Testis (tissue), 2 donors: ENCODE data around the gene OPRM1.

ENCODE experiments used
- POLR2A ChIP-seq: fragments of 450-650 bp; IDR thresholded peaks from one replicate; pipeline ENCODE4 v1.6.1; 2017; ENCODE audit warnings: antibody characterized with exemption, mild to moderate bottlenecking, moderate library complexity
- TF ChIP-seq, protein P1 (sequence below), 3 experiments: fragments of 450-650 bp in 2 of 3; fragments of 200-600 bp in 1 of 3; sonication (generic) in 1 of 3; IDR thresholded peaks; one replicate each; pipeline ENCODE4 v1.5.1; 2016 to 2019; ENCODE audit warnings: antibody characterized with exemption in 3 of 3, mild to moderate bottlenecking in 2 of 3, moderate library complexity in 1 of 3

DNA sequence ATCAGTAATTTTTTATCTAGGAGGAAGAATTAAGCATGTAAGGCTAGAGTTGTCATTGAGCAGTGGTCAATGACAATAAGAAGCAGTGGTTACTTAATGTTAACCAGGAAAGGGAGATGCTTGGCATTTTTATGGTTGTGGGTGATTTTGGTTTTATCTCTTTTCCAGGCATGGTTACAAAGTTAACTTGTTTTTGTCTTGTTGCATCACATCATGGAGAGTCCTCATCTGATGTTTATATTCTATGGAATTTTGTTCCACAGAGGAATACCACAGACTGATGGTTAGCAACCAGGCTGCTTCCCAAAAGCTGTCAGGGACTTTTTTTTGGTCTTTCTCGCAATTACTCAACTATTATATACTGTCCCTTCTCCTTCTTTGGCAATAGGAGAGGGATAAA lies 32.7 kb downstream of the OPRM1 start:
- TF ChIP-seq, protein P1, sequence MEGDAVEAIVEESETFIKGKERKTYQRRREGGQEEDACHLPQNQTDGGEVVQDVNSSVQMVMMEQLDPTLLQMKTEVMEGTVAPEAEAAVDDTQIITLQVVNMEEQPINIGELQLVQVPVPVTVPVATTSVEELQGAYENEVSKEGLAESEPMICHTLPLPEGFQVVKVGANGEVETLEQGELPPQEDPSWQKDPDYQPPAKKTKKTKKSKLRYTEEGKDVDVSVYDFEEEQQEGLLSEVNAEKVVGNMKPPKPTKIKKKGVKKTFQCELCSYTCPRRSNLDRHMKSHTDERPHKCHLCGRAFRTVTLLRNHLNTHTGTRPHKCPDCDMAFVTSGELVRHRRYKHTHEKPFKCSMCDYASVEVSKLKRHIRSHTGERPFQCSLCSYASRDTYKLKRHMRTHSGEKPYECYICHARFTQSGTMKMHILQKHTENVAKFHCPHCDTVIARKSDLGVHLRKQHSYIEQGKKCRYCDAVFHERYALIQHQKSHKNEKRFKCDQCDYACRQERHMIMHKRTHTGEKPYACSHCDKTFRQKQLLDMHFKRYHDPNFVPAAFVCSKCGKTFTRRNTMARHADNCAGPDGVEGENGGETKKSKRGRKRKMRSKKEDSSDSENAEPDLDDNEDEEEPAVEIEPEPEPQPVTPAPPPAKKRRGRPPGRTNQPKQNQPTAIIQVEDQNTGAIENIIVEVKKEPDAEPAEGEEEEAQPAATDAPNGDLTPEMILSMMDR (IDR thresholded peaks at IDR 0.05): no peak
- TF ChIP-seq POLR2A: no peak
